ENCODE data around the gene HMOX1.
"Not testable (repeated sequence)": the region's sequence is repeated elsewhere in the genome, so short reads cannot be mapped to it uniquely, and the experiment has no call there.

Gene HMOX1

GRCh38 chr22:35437049-35437448 is 56.2 kb downstream of the HMOX1 start:
- DNase-seq, result no peak

GRCh38 chr22:35438673-35439364 is 57.9 kb downstream of the HMOX1 start:
- DNase-seq, result not testable (repeated sequence)

GRCh38 chr22:35439365-35439717 is 58.4 kb downstream of the HMOX1 start:
- DNase-seq, result no peak

DNA sequence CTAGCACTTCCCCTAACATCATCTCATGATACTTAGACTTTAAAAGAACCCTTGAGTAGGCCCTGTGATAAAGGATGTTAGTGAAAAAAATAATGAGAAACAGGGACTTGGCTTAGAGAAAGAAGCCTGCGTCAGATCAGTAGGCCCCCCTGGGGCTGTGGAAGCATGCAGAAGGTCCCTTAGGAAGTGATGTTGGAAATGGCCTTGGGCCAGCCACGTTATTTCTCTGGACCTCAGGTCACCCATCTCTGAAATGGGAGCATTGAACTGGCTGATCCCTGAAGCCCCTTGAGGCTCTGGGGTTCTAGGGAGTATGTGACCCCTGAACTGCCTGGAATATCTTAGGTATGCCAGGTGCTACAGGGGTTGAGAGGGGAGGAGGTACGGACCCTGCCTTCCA is 59.2 kb downstream of the HMOX1 start:
- DNase-seq, result no peak

GRCh38 chr22:35441489-35442100 is 60.7 kb downstream of the HMOX1 start:
- no peak for DNase-seq

- DNase-seq, result no peak
These were observed 61.6 kb downstream of the HMOX1 start for GRCh38 chr22:35442471-35442870.

- no peak for DNase-seq
These were observed 62.4 kb downstream of the HMOX1 start for GRCh38 chr22:35443338-35443737.
